ENCODE data around the gene ANO2.

- TF ChIP-seq ZNF274 (IDR thresholded peaks at IDR 0.05; ENCODE audit: low read depth, low read length) (no peak), YY1 (IDR thresholded peaks at IDR 0.05; ENCODE audit: insufficient read depth, insufficient read length) (no peak), SUZ12 (IDR thresholded peaks at IDR 0.05; ENCODE audit: extremely low read depth, insufficient read depth, insufficient read length) (no peak)
Observed at GRCh38 chr12:5864301-5864700, 80.8 kb downstream of the ANO2 start.
